Measurements from ENCODE around the gene HASPIN. TPM values are rescaled to one million over a fixed set of nuclear protein-coding genes. Genes with fewer than 3 reads are reported as not detected.

Gene HASPIN
- total and polyA plus RNA-seq, 9 of the 15 experiments (the other 6 are each of a cell fraction or from before 2014, with no cell fraction given) = 0.81 to 13.5 (median 9.9) TPM

GRCh38 chr17:3698139-3698538, 25.6 kb upstream of the HASPIN start (continued):
- TF ChIP-seq CHD7 (IDR thresholded peaks at IDR 0.05; ENCODE audit: low read depth, low read length) (no peak), ZBTB26 (CRISPR knock-in tag; IDR thresholded peaks at IDR 0.05) (no peak), BHLHE40 (IDR thresholded peaks at IDR 0.05; ENCODE audit: low read length) (no peak), MCM5 (IDR thresholded peaks at IDR 0.05; ENCODE audit: low read depth) (no peak), ZNF174 (CRISPR knock-in tag; IDR thresholded peaks at IDR 0.05) (no peak), CXXC5 (CRISPR knock-in tag; IDR thresholded peaks at IDR 0.05) (no peak), ETV1 (tag; conservative IDR thresholded peaks at IDR 0.05; ENCODE audit: low read depth) (no peak)
